ENCODE measurements around the gene COL16A1. TPM values are rescaled to one million over a fixed set of nuclear protein-coding genes. Genes with fewer than 3 reads are reported as not detected.

COL16A1 gene
- polyA plus RNA-seq, 3 donors = 26.6 to 35.9 (median 30.8) TPM

- no peak for DNase-seq (ENCODE audit: low read depth in 3 of 3, low spot score in 2 of 3)
These were observed 35.4 kb downstream of the COL16A1 start for GRCh38 chr1:31668303-31668883.

GRCh38 chr1:31667065-31667785, 36.6 kb downstream of the COL16A1 start:
- DNase-seq (ENCODE audit: low read depth in 3 of 3, low spot score in 2 of 3) = no peak

GRCh38 chr1:31666263-31666963, 37.4 kb downstream of the COL16A1 start:
- no peak for DNase-seq (ENCODE audit: low read depth in 3 of 3, low spot score in 2 of 3)

- DNase-seq (ENCODE audit: low read depth in 3 of 3, low spot score in 2 of 3) = no peak
These were observed 38.5 kb downstream of the COL16A1 start for GRCh38 chr1:31665234-31665878.

GRCh38 chr1:31664528-31664927, 39.3 kb downstream of the COL16A1 start:
- no peak for DNase-seq (ENCODE audit: low read depth in 3 of 3, low spot score in 2 of 3)

- DNase-seq (ENCODE audit: low read depth in 3 of 3, low spot score in 2 of 3) = no peak
These were observed 40.0 kb downstream of the COL16A1 start for GRCh38 chr1:31663622-31664452.

GRCh38 chr1:31662463-31662862, 41.4 kb downstream of the COL16A1 start:
- no peak for DNase-seq (ENCODE audit: low read depth in 3 of 3, low spot score in 2 of 3)

GRCh38 chr1:31661856-31662255, 42.0 kb downstream of the COL16A1 start:
- no peak for DNase-seq (ENCODE audit: low read depth in 3 of 3, low spot score in 2 of 3)

GRCh38 chr1:31660871-31661455, 42.9 kb downstream of the COL16A1 start:
- DNase-seq (ENCODE audit: low read depth in 3 of 3, low spot score in 2 of 3) = no peak

GRCh38 chr1:31659889-31660288, 43.9 kb downstream of the COL16A1 start:
- DNase-seq (ENCODE audit: low read depth in 3 of 3, low spot score in 2 of 3) = no peak

- DNase-seq (ENCODE audit: low read depth in 3 of 3, low spot score in 2 of 3) = no peak
These were observed 45.1 kb downstream of the COL16A1 start for GRCh38 chr1:31658721-31659120.

GRCh38 chr1:31657972-31658510, 45.8 kb downstream of the COL16A1 start:
- DNase-seq (ENCODE audit: low read depth in 3 of 3, low spot score in 2 of 3) = no peak

GRCh38 chr1:31657020-31657804, 46.6 kb downstream of the COL16A1 start:
- no peak for DNase-seq (ENCODE audit: low read depth in 3 of 3, low spot score in 2 of 3)

- no peak for DNase-seq (ENCODE audit: low read depth in 3 of 3, low spot score in 2 of 3)
These were observed 48.1 kb downstream of the COL16A1 start for GRCh38 chr1:31655756-31656155.

GRCh38 chr1:31655104-31655503, 48.7 kb downstream of the COL16A1 start:
- DNase-seq (ENCODE audit: low read depth in 3 of 3, low spot score in 2 of 3) = no peak

GRCh38 chr1:31654474-31654776, 49.4 kb downstream of the COL16A1 start:
- DNase-seq (ENCODE audit: low read depth in 3 of 3, low spot score in 2 of 3) = no peak

GRCh38 chr1:31653717-31654473, 49.9 kb downstream of the COL16A1 start:
- no peak for DNase-seq (ENCODE audit: low read depth in 3 of 3, low spot score in 2 of 3)

GRCh38 chr1:31652891-31653499, 50.8 kb downstream of the COL16A1 start:
- DNase-seq (ENCODE audit: low read depth in 3 of 3, low spot score in 2 of 3) = no peak

Measured in right renal cortex interstitium (tissue), 3 donors.